HG03025 (cell line): ENCODE measurements around the gene PSMD14.

Experiments used
- ATAC-seq: cut with Tn5 transposase; IDR thresholded peaks from one replicate; pipeline ENCODE4 v1.9.1; 2021; ENCODE audit warnings: mild to moderate bottlenecking, moderate library complexity; ENCODE audit not compliant: unreplicated experiment, low FRiP score

Gene PSMD14

DNA sequence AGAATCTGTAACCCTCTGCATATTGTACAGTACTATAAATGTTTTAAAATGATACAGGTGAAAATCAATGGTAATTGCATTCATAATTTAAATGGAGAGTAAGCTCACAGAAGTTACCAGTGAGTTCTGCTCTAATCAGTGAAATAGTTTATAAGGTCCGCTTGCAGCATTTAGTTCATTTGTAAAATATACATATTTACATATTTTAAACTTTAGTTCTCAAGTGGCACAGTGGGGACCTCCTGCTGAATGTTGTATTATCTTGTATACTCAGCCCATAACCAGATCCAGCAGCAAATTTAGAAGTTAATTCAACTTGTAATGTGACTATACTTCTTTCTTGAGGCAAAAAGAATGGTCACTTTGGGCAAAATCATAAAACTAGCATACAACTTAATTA lies 66.2 kb downstream of the PSMD14 start:
- ATAC-seq: no peak

DNA sequence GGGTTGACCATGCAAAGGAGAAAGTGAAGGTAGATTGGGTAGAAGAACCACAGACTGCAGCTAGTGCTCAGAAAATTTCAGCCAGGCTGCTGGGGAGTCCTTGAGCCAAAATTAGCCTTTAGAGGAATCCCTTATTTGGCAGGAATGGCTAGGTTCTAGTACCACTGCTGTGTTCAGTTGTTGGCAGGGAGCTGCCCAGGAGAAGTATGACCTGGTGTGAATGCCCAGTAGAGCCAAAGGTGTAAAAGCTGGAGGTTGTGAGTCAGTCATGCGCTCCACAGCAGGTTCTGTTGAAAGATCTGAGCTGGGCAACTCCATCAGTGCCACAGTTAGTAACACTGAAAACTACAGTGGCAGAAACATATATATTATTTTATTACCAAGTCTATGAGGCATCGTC lies 71.5 kb downstream of the PSMD14 start:
- ATAC-seq: no peak

DNA sequence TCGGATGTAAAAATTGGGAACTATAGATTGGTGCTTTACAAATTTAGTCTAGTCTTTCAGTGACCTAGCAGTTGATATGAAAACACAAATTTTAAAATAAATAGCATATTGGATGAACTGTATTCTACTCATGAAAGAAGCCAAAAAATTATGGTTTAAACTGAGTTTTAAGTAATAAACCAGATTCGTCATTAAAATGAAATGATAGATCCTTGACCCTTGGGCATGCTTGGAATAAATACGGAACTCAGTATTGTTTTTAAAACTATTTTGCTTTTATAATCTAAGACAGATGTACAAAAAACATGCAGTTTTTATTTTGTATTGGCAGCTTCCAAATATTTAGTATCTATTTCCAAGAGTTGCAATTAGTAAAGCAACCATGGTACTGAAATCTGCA lies 73.3 kb downstream of the PSMD14 start:
- ATAC-seq: no peak

DNA sequence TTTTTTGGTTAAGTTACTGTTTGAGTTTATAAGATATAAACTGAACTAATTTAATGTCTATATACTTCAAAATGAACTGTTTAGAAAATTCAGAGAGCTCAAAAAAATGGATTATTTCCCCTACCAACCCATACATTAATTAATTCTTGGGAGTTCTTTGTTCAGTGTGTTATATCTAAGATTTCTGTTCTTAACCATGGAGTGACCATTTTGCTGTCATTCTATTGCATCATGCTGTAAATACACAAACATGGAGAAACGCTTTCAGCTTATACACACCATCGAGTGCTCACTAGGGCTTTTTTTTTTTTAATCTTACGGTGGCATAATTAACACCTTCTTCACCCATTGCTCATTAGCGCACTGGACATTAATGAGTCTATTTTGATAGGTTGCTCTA lies 74.5 kb downstream of the PSMD14 start:
- ATAC-seq: no peak

DNA sequence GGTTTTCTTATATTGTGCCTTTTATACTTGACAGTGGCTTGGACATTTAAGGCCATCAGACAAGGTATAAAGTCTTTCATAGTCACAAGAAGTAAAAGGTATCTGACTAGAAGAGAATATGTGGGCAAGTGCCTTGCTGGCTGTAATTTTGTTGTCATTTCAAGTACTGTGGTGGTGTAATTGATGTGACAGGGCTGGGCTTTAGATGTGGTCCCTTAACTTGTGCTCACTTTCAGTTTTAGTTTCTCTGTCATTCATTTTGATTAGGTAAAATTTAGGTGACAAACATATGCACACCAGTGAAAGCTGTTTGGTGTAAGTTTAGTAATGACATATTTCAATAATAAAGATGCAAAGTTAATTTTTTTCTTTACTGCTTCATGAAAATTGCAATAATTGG lies 76.6 kb downstream of the PSMD14 start:
- peak; percentile 79 for ATAC-seq

DNA sequence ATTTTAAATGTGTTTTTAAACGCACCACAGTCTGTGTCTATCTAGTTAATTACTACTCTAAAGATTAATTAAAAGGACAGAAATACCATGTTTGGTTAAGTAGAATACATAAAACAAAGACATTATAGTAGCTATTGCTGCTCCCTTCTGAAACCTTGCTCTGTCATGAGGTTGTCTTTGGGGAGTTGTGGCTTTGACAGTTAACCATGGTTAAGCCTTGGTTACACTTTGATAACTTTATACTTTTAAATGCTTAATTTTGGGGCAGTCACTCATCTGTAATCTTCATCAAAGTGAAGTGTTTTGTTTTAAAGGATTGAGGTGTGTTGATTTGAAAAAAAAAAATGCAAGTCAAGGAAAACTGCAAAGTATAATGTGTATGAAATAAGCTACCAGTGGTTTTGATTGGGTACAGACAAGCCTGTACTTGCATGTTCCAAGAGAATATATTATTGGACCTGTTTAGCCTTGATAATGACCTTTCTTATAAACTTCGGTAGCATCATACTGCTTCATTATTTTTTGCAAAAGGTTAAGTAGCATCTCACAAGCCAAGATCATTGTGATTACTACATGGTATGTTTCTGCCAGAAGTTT lies 78.1 kb downstream of the PSMD14 start:
- peak; percentile 40 for ATAC-seq

DNA sequence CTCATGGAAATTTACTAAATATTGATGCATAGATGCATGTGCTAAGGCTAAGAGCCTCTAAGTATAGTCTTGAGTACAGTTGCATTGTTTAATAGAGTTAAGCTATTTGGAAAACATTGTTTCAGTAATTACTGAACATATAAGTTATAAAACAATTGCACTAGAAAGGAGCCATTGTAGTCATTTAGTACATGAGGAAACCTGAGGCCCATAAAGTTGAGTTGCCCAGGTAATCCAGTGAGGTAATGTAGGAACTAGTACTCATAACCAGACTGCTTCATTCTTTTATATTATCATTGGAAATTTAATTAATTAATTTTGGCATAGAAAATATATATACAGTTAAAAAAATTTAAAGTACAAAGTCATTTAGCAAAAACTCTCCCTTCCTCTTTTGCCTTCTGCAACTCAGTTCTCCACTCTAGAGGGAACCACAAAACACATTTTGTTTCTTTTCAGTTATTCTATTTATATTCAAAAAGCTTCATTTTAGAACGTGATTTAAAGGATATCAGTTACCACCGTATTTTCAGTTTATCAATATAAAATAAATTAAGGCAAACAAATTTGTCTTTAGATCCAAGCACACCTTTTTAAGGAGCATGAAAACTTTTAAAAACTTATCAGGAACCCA lies 80.0 kb downstream of the PSMD14 start:
- ATAC-seq: peak; percentile 43

DNA sequence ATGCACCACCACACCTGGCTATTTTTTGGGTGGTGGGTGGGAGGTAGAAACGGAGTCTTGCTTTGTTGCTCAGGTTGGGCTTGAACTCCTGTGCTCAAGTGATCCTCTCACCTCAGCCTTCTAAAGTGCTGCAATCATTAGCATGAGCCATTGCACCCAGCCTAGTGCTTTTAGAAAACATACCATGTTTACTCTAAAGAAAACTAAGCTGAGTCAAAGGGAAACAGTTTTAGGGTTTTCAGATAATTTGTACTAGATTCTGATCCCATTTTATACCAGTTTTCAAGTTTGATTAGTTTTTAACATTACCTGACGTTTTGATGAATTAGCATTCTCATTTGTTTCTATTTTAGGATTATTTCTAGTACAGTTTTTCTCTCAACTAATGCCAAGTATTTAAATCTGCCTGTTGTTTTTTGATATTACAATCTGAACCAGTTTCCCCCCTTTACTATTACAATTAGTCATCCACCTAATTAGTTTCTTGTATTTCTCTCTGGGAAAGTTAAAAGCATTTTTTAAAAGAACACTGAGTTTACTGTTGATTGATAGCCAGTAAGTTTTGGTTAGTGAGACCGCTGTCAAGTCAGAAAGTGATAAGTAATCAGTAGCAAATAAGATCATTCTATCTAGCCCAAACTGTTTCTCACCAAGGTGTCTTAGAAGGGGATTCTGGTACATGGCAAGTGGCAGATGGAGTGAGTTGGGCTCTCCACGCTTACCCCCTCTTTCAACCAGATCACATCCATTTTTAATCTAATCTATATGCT lies 83.7 kb downstream of the PSMD14 start:
- ATAC-seq: no peak

DNA sequence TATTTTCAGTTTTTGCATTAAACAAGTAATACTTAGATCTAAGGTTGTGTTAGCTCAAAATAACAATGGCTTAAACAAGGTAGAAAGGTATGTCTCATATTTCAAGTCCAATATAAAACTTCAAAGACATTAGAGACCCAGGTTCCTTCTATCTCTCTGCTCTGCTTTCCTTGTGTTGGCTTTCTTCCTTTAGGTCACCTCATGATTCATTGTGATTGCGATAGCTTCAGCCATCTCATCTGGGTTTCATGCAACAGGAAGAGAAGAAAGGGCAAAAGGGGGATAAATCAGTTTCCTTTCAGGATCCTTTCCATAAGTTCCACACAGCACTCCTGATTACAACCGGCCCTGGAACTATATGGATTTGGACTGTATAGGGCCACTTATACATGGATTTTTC lies 91.9 kb downstream of the PSMD14 start:
- ATAC-seq: no peak

DNA sequence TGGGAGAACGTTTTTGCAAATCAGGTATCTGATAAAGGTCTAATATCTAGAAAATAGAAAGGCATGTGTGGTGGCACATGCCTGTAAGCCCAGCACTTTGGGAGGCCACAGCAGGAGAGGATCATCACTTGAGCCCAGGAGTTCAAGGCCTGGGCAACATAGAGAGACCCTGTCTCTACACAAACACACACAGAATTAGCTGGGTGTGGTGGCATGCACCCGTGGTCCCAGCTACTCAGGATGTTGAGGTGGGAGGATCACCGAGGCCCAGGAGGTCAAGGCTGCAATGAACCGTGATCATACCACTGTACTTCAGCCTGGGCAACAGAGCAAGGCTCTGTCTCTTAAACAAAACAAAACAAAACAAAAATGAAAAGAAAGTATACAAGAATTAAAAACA lies 94.1 kb downstream of the PSMD14 start:
- ATAC-seq: no peak

DNA sequence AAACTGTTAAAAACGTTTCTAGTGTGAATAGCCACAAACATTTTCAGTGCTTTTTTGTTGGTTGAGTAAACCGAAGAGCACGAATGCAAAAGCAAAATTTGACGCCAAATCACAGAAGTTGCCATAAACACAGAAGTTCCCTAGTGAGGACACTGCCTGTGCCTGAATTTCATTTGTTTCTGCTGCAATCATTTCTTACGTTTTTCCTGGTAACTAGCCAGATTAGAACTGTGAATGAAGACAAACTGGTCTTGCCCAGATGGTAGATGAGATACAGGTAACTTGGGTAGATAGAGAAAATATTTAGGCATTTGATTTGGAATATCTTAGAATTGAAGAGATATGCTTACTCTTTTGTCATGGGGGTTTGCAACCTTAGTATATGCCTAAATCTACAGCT lies 98.1 kb downstream of the PSMD14 start:
- ATAC-seq: no peak

DNA sequence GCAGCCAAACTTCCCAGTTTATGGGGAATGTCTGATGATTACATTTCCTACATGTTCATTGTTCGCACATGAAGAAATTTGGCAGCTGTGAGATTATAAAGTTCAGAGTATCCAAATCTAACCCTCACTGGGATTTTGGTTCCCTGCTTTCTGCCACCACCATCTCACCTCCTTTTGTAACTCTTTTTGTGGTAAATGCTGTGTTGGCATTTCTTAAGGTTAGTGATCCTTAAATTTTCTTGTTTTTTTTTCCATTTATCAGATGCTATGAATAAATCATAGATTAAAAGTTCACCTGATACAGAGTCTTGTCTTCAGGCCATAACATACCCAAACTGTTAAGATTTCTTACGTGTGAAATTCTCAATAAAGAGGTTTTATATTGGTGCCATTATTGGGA lies 99.4 kb downstream of the PSMD14 start:
- no peak for ATAC-seq

DNA sequence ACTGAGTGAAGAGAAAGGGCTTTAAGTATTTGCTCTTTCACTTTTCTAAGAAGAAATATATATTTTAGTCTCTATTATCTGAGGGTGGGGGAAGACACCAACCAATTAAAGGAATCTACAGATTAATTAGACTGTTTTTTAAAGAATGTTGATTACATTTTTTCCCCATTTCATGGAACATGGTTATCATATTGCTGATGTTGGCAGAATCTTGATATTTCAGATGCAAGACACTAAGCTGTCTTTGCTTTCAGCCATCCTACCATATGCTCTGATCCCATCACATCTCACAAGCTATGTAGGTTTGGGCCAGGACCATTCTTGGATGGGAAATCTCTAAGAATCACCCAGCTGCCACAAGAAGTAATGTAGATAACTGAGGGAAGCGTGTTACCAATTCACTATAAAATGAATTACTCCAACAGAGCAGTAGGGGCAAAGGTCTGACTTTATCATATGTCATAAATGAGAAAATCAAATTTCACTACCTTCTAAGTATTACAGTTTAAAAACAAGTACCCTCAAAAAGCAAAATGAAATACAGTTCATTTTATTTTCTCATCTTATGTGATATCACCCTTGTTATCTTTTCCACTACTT lies 101.2 kb downstream of the PSMD14 start:
- ATAC-seq: no peak

DNA sequence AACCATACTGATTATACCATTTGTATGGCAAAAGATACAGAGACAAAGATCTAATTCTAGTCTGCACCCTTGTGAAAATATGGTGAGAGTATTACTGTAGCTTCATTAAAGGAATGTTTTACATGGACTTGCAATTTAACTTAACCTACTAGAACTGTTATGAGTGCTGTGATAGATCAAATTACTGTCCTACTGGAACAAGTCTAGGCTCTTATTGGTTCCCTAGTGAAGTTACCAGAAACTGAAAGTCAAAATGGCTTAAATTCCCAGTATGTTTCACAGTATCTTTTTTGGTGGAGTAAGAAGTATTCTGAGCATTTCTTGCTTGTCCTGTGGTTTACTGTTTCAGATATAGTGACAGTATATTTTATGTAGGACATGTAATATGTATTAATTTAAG lies 104.1 kb downstream of the PSMD14 start:
- no peak for ATAC-seq

DNA sequence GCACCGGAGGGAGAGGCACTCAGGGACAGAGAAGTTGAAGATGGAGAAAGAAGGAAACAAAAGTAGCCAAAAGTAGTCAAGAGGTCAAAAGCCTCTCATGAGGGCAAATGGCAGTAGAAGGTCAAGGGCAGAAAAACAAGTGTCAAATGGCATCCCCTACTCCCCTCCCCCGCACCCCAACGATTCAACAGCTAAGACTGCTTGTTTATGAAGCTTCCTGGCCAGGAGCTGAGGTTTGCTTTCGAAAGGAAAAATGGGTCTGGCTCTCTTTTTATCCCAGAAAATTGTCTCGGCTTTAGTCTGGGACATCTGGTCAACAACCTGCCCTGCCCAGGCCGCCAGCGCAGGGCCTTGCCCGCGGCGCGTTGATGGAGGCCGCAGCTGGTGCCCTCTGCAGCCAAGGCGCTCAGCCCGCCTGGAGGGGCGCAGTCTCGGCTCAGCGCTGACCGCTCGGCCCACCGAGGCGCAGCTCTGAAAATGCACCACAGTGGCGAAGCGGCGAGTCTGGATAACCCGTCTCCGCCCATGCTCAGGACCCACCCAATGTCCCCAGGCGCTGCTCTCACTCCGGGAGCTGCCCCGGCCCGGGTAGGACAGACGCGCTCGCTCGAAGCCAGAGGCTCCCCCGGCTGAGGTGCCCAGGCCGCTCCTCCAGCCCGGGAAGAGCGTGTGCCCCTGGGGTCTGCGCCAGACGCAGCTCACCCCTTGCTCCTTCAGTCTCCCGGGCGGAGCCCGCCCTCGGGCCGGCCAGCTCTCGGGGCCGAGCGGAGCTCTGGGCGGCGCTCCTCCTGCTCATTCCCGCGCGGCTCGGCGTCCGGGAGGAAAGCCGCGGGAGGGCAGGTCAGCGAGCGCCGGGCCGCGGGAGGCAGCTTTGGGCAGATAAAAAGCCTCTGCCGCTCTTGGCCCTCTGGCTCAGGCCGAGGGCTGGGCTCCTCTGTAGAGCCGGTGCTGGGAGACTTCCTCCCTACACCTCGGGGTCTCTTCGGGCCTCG lies 106.1 kb downstream of the PSMD14 start:
- ATAC-seq: peak; percentile 36

DNA sequence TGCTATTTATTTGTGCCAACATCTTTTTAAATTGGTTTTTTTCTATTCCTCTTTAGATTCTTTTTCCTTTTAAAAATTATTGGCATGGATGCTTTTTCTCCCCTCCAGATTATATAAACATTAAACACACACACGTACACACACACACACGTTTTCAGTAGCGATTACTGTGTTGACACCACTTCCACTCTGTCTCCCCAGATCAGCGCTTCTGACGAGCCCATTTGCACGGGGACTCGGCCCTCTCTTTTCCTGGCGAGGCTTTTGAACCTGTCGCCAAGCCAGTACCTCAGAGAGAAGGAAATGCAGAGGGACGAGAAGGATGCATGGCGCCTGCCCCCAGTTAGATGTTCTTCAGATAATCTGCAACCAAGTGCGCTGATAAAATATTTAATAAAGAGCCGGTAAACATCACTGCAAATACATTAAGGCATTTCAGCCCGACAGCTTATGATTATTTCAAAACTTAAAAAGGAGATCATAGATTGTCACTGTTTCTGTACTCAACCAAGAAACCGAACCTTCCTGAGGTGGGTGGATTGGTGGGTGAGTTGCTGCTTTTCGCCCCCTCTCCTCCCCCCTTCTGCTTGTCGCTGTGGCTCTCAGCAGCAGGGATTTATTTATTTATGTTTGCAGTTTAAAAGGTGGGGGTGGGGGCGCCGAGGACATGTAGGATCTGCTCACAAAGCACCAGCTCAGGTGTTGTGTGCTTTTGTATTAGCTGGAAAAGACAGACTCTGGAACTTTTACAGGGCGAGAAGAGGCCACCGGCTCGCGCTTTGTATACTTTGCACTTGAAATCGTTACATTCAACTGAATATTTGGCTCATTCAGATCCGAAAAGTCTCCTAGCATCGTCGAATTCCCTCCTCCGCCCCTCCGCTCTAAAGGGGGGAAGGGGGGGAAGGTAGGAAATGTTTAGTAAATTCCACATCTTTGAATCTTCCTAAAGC lies 107.1 kb downstream of the PSMD14 start:
- ATAC-seq: peak; percentile 30

DNA sequence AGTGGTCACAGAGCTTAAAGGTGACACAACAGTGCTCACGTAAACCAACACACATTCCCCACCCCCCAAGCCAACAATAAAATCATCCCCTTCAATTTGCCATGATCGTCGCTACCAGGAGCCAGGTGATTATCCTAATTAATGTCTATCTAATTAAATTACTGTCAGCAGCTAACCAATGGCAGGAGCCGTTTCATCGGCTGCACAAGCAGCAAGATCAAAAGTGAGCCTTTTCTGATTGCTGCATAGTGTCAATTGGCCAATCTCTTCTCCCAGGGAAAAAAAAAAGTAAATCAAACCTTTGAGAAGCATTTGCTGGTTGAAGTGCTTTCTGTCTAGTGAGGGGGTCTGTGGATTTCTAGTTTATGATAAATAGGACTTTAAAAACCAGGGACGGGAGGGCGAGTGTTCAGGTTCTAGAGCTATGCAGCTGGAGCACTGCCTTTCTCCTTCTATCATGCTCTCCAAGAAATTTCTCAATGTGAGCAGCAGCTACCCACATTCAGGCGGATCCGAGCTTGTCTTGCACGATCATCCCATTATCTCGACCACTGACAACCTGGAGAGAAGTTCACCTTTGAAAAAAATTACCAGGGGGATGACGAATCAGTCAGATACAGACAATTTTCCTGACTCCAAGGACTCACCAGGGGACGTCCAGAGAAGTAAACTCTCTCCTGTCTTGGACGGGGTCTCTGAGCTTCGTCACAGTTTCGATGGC lies 107.9 kb downstream of the PSMD14 start, which contains the start of gene TBR1:
TBR1 (plus strand) TSS at position 311 of the 721 bp plus-strand sequence; CDS start at position 425, 114 bp downstream.
- ATAC-seq: no peak

DNA sequence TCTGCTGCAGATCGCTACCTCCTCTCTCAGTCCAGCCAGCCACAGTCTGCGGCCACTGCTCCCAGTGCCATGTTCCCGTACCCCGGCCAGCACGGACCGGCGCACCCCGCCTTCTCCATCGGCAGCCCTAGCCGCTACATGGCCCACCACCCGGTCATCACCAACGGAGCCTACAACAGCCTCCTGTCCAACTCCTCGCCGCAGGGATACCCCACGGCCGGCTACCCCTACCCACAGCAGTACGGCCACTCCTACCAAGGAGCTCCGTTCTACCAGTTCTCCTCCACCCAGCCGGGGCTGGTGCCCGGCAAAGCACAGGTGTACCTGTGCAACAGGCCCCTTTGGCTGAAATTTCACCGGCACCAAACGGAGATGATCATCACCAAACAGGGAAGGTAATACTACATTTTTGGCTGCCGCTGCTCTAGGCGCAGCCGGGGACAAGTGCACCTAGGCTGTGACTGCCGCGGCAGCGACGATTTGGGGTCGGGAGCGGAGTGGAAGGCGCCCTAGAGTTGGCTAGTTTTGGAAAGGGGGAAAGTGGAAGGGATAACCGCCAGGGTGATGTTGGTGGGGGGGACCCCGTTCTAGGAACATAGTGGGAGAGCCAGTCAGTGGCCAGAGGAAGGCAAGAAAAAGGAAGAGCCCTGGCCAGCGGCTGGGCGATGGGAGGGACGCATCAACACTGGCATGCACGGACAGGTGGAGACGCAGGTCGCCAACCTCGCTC lies 108.6 kb downstream of the PSMD14 start:
- no peak for ATAC-seq
